NCI-H446 treated with DMSO at 0.1 percent for 48 hours (cell line): ENCODE measurements around the gene SF3B1.
A peak's percentile ranks its signal among the peaks of the same experiment; 100 is the strongest.
"Not testable (repeated sequence)": the region's sequence is repeated elsewhere in the genome, so short reads cannot be mapped to it uniquely, and the experiment has no call there.

Experiments used
- DNase-seq: peaks from one replicate; lab custom pipeline; 2025; lab: John Stamatoyannopoulos, UW

SF3B1 gene

DNA sequence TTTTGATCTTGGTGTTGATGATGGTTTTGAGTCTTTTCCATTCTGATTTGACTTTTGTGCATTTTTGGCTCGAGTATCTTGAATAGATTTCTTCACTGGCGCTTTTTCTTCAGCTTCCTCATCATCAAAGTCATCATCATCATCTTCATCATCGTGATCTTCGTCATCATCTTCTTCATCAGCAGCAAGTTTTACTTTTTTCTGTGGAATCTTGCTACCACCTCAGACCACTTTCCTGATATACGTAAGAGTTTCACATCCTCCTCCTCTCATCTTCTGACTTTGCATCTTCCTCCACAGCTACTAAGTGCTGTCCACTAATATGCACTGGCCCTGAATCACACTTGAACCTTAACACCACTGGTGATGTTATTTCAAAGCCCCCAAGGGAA lies 54.9 kb downstream of the SF3B1 start:
- not testable (repeated sequence) for DNase-seq

DNA sequence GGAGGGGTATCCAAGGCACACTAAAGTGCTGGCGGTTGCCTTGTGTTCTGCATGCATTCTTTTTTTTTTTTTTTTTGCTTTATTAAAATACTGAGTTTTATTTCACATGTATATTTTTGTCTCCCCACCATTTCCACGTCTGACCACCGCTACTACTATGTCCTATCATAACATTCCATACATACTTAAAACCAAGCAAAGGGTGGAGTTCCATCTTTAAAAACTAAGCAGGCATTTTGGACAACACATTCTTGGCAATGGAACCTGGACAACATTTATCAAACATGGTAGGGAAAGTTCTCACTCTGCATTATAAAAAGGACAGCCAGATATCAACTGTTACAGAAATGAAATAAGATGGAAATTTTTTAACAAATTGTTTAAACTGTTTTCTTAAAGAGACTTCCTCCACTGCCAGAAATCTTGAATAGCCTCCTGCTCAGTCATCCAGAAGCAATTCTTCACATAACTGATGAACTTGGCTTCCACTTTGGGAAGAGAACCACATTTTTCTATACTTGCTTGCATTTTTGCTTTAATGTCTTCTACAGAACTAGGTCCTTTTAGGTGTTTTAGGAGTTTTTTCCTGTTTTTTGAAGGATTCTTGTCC lies 55.4 kb downstream of the SF3B1 start:
- DNase-seq = not testable (repeated sequence)

DNA sequence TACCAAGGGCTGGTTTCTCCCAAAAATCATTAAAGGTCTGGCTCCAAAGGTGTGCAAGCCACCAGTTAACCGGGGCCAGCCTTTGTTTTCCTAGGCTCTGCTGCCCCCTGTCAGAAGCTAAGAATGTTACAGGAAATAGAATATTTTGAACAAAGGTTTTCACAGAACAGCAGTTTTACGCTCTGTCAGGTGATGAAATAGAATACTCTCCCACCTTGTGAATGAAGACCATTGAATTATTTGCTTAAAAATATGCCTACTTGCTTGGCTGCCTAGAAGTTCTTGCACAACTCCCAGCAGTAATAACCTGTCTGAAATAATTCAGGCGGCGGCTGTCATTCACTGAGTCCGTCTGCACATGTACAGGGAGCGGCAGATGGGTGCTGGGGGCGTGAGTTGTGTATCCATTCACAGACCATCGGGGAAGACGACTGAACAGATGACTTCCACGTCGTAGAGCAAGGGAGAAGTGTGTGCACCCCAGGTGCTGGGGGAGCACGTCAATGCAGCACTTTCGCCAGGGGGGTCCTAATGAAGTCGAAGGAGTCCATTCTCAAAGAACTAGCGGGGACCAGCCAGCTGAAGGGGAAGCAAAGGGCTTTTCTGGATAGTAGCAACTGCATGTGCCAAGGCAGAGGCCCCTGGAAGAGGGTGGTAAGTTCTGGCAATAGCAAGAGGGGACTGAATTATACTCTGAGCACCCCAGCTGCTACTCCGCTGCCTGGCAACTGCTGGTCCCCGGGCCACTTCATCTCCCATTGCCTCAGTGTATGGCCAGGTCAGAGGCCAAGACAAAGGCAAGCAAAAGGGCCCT lies 56.1 kb downstream of the SF3B1 start:
- peak; percentile 9 for DNase-seq

DNA sequence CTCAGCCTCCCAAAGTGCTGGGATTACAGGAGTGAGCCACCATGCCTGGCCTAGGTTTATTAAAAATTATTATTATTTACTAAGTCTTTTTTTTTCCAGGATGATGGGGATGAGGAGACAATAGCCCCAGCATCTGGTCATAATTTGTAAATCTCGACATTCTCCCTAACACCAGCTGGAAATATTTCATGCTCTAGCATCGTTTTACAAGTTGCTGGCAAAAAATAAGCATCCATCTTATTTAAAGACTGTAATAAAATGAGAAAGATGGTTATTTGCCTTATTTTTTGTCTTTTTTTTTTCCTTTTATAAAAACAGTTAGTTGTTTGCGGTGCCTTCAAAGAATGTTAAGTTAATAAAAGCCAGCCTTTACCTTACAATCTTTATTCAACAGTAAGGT lies 56.7 kb downstream of the SF3B1 start:
- no peak for DNase-seq

DNA sequence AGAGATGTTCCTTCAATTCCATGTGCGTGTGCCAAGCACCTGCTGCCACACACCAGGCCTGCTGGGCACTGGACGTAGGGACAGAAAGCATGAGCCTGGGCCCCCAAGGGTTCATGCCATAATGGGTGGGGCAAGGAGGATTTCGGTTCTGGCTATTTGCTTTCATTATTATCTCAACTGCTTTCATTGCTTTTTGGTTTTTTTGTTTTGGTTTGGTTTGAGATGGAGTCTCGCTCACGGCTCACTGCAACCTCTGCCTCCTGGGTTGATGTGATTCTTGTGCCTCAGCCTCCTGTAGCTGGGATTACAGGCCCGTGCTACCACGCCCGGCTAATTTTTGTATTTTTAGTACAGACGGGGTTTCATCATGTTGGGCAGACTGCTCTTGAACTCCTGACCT lies 57.2 kb downstream of the SF3B1 start:
- DNase-seq = no peak

DNA sequence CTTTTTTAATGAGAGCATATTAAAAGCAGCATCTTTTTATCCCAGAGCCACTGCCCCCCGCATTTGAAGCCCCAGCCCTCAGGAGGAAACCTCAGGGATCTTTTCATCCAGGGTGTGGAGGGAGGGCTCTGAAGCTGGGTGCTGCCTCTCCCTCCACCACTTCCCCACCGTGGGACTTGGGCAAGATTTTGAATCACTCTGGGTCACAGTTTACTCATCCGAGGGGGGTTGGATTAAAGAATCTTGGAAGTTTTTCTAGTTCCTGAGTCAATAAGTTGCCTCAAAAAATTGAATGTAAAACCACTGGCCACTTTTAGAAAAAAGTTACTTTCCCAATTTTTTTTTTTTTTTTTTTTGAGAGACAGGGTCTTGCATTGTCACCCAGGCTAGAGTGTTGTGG lies 62.2 kb downstream of the SF3B1 start:
- DNase-seq = no peak

DNA sequence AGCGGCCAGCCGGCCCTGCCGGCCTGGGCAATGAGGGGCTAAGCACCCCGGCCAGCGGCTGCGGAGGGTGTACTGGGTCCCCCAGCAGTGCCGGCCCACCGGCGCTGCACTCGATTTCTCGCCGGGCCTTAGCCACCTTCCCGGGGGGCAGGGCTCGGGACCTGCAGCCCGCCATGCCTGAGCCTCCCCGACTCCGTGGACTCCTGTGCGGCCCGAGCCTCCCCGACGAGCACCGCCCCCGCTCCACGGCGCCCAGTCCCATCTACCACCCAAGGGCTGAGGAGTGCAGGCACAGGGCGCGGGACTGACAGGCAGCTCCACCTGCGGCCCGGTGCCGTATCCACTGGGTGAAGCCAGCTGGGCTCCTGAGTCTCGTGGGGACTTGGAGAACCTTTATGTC lies 64.2 kb downstream of the SF3B1 start:
- not testable (repeated sequence) for DNase-seq

DNA sequence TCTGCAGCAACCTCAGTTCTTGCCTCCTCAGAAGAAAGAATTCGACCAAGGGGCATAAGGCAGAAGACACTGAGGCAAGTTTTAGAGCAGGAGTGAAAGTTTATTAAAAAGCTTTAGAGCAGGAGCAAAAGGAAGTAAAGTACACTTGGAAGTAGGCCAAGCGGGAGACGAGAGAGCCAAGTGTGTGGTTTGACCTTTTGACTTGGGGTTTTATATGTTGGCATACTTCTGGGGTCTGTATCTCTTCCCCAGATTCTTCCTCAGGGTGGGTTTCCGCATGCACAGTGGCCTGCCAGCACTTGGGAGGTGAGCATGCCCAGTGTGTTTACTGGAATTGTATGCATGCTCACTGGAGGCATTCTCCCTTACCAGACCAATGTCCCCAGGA lies 64.9 kb downstream of the SF3B1 start:
- no peak for DNase-seq

DNA sequence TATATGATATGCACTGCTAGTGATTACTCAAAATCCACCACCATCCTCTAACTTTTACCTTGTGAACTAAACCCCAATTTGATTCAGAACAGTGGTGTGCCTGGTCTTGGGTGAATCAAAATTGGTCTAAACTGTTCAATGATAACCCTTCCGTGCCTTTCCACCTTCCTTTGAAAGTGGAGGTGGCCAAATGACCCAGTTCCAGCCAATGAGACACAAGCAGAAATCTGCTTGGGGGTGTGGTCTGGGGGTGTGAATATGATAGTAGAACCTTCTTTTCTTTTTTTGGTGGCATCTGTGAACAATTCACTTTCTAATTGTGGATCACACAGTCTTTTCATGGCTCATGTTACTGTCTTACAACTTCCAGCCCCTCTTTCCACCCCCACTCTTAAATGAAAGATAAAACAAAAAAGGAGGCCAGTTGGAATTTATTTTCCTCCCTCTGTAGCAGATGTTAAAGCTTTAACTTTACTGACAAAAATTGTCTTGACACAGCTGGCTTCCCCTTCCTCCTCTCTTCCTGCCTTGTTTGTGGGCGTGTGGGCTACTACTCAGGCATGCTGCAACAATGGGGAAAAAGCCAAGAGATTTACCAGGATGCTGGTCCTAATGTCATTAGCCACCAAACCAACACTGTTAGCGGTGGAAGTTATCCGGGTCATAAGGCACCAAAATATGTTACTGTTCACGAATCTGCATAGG lies 65.4 kb downstream of the SF3B1 start:
- DNase-seq = no peak

DNA sequence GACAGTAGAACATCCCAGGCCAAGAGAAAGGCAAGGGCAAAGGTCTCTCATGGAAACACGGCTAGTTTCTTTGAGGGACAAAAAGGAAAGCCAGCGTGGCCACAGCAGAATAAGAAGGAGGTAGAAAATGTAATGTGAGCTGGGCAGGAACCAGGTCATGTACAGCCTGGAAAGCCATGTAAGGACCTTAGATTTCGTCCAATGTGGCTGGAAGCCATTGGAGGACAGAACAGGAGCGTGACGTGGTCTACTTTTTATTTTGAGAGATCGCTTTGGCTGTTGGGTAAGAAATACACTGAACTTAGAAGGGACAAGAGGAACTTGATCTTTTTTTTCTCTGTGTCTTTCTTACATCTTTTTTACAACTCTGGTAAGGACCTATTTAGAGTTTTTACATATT lies 66.4 kb downstream of the SF3B1 start:
- DNase-seq = no peak

DNA sequence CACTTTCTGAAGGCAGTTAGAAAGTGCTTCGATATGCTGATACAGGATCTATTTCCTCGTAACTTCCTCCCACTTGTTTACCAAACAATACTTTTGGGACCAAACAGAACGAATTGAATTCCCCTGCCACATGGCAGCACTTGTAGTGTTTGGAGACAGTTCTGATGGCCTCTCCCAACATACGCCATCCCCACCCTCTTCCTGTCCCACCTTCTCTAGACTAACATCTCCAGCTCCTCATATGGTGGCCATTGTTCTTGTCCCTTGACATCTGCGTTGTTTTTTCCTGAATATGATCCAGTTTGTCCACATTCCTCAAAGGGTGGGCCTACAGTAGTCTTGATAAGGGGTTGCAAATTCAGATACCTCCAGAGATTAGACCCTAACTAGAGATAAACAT lies 70.8 kb downstream of the SF3B1 start:
- DNase-seq = no peak

DNA sequence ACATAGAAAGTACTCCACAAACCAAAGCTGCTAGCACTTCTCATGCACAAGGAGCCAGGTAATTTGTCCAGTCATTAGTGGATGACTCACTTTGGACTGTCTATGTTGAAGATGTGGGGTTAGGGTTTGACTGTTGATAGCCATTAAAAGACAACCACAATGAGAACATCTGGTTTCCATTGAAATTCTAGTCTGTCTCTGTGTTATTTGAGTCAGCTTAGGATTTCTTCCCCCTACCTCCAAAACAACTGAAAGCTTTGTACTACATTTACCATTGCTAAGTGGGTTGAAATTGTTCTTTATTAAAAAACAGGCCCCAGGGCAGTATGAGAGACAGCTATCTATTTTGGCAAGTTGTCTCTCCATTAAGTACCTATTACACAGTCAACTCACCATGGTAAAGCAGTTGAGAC lies 74.1 kb downstream of the SF3B1 start:
- DNase-seq = no peak

DNA sequence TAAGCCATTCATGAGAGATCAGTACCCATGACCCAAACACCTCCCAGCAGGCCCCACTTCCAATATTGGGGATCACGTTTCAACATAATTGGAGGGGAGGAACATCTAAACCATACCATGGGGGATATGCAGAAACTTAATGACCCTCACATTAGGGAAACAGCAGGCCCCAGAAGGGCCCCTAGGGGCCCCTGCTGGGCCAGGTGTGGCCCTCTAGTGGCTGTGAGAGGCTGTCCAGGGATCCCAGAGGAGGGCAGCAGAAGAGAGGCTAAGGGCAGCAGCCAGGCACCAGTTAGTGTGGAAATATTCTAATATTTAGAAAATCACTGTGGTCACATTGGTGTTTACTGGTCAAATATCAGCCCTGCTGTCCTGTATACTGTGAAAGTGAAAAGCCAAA lies 75.0 kb downstream of the SF3B1 start:
- no peak for DNase-seq

DNA sequence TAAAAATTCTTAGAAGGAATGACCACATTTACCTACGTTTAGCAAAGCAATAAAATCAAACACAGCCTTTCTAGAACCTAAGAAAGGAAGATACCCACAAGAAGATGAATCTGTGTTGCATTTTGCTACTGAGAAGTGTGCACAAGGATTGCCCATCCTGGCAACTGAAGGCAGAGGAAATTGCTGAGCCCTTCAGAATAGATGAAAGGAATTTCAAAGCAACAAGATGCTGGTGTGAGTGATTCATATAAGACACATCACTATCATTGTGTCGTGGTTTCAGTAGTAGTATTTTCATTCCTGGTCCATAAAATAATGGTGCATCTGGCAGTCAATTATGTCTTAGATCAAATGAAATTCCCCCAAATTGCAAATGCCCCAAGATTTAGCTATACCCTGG lies 75.9 kb downstream of the SF3B1 start:
- no peak for DNase-seq

DNA sequence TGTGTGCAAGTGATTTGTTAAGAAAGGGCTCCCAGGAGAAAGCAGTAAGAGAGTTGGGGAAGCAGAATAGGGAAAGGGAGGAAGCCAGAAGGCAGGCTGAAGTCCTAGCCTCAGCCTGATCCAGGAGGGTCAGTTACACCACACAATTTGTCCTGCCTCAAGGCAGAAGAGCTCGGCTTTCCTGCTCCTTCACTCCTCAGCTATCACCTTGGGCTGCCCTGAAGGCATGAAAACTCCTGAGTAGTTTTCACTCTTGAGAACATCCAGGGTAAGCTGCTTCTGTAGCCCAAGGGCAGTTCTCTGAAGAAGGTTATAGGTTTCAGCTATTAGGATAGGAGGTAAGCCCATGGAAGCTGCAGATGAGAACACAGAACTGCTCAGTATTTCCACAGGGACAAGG lies 76.8 kb downstream of the SF3B1 start:
- DNase-seq = no peak

DNA sequence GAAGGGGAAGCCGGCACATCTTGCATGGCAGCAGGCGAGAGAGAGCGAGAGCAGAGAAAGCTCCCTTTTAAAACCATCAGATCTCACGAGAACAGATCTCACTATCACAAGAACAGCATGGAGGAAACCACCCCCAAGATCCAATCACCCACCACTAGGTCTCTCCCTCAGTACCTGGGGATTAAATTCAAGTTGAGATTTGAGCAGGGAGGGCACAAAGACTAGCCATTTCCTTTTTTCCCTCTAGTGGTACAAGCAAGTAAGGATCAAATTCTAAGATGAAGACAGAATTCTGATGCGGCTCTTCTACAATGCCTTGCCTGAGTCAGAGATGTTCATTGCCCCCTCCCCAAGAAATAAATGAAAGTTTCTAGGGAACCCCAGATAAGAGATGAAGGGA lies 78.7 kb downstream of the SF3B1 start:
- no peak for DNase-seq

DNA sequence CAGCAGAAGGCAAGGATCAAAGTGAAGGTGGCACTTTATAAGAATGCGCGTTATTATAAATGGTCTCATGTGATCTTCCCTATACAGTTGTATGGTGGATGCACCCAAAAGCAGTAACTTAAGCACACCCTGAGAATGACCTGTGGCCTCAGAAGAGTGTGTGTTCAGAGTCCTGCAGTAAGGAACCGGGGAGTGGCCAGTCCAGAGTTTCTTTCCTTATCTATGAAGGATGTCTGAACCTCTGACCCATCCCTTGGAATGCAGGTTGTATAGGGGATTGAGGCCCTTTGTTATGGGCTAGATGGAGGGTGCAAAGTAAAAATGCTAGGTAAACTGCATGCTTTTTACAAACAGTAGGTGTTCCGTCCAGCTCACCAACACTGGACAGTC lies 80.7 kb downstream of the SF3B1 start:
- DNase-seq = no peak

DNA sequence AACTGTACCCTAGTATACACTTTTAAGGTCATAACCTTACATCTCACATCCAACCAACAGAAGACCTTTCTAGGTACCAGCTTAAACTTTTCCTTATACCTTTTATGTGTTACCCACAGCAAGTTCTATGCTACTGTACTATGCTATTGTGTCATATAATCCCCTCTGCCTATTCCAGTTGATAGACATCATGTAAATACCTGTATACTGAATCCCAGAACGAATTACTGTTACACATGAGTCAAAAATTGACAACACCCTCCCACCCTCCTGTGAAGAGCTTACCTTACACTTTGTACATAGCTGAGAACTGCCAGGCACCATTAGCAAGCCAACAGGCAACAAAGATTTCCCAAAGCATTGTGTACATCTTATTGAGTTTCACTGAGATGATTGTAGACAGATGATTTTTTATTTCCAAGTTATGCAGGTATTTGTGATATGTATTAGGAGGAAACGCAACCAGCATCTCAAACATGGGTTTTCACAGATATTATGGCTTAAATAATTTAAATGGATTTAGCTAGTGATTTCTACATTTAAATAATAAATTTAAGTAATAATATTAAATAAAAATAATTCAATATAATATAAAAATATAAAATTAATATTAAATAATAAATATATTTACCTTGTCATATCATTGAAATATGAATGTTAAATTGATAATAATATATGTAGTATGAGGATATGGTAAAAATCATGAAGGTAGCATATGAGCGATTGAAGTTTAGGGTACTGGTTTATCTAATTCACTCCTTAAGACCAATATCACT lies 81.2 kb downstream of the SF3B1 start:
- DNase-seq = no peak

DNA sequence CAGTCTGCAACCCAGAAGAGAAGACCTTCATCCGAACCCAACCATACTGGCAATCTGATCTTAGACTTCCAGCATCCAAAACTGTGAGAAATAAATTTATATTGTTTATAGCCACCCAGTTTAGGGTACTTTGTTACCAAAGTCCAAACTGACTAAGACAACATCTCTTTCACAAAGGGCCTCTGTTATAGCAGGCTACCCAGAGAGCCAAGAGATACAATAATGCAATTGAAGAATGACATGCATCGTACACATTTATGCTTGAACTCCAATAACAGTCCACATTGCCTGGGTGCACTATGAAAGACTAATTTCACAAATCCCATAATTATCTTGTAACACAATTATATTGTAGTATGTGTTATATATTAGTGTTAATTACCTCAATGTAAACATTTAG lies 85.1 kb downstream of the SF3B1 start:
- no peak for DNase-seq

DNA sequence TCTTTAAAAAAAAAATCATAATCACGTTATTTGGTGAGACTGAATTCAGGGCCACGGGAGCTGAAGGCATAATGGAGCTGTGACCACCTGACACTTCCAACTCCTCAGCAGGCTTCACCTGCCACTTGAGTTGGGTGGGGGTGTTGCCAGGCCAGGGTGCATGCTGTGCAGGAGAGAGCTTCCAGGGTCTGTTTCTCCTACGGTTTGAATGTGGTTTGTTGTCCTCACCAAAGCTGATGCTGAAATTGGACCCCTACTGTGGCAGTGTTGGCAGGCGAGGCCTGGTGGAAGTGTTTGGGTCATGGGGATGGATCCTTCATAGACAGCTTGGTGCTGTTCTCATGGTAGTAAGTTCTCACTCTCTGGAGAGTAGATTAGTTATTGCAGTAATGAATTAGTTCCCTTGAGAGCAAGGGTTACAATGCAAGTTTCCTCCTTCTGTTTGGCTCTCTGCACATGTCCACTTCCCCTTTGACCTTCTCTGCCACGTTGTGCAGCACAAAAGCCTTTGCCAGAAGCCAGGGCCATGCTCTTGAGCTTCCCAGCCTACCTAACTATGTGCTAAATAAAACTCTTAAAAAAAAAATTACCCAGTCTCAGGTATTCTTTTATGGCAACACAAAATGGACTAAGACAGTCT lies 86.0 kb downstream of the SF3B1 start:
- DNase-seq = no peak

DNA sequence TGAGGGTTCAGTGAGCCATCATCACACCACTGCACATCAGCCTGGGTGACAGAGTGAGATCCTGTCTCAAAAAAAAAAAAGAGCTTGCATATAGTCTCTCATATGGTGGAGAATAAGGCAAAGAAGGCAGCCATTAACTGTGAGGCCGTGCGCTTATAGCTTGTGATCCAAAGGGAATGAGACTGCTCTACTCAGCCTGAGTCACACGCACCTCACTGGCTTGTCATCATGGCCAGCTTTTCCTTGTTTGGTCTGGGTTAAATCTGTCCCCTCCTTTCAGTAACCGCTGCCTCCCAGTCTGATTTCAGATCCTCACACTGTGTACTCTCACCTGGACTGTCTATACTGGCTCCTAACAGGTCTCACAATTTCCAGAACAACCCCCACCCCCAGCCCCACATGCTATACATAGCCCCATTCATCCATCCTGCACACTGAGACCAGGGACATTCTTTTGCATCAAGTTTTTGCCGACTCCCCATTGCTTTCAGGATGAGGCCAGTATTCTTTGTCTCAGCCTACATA lies 88.9 kb downstream of the SF3B1 start:
- DNase-seq = no peak

DNA sequence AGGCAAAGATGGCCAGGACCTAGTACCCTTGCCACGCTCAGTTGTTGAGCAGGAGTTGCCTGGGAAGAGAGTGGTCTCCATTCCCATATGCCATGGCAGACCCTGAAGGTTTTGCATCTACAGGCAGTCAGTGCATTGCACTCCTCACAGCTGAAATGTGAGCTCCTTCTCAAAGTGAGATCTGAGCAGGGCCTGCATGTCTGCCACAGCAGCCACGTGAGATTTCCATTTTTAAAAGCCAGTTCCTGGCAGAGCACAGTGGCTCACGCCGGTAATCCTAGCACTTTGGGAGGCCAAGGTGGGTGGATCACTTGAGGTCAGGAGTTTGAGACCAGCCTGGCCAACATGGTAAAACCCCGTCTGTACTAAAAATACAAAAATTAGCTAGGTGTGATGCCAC lies 90.9 kb downstream of the SF3B1 start:
- DNase-seq = not testable (repeated sequence)
